ENCODE data around the gene ARHGAP9. TPM values are rescaled to one million over a fixed set of nuclear protein-coding genes. Genes with fewer than 3 reads are reported as not detected.
"Not testable (repeated sequence)": the region's sequence is repeated elsewhere in the genome, so short reads cannot be mapped to it uniquely, and the experiment has no call there.

Gene ARHGAP9
- total RNA-seq, 4 donors from 2014 or later, result 11.7 to 87.2 (median 27.3) TPM; not detected in 1

DNA sequence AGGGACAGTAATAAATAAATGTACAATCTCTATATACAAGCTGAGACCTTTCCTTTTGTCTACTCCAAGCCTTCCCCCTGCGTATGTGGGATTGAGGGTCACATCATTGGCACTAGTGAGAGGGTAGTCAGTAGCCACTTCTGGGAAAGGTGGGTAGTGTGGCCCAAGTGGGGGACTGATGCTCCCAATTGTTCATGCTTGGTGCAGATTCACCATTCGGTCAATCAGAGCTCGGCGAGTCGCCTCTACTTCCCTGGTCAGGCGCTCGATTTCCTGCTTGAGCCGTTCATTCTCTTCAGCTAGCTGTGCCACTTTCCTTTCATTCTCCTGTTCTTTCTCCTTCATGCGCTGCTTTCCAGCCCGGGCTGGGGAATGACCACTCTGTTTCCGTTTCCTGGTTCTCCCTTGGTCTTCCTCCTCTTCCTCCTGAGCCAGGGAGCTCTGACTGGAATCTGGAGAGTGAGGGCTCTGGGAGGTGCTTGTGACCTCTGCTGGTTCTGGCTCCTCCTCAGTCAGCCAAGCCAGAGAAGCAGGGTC is 37.0 kb upstream of the ARHGAP9 start:
- intact Hi-C loops (cut with DNase I; ENCODE audit: low total_unique reads) (no loop called here), in situ Hi-C loops (cut with MboI; ENCODE audit: low pct_ligation_motif_present in 1 of 4, low pct_unique_long_range_greater_than_20kb in 1 of 4, low sequenced_read_pairs in 3 of 4) (no loop called here)
- DNase-seq, result no peak
- Histone ChIP-seq H3K36me3 (peaks cover 0 to 42% (median 18%) of the 10 kb centered on the region in 4 donors), H3K27ac (peak overlapping the region in 3 of 4 donors; percentile 97 to 100 (median 98)), H3K9me3 (no peaks in the 10 kb centered on the region), H3K4me3 (no peak overlapping the region), H3K4me1 (peaks cover 26 to 37% (median 32%) of the 10 kb centered on the region in 4 donors), H3K27me3 (no peaks in the 10 kb centered on the region)
- TF ChIP-seq POLR2A (IDR thresholded peaks at IDR 0.05), result no peak
- TF ChIP-seq EP300 (IDR thresholded peaks at IDR 0.05; ENCODE audit: low read depth), result no peak
- TF ChIP-seq POLR2AphosphoS5 (IDR thresholded peaks at IDR 0.05), result no peak
- TF ChIP-seq, protein P1, sequence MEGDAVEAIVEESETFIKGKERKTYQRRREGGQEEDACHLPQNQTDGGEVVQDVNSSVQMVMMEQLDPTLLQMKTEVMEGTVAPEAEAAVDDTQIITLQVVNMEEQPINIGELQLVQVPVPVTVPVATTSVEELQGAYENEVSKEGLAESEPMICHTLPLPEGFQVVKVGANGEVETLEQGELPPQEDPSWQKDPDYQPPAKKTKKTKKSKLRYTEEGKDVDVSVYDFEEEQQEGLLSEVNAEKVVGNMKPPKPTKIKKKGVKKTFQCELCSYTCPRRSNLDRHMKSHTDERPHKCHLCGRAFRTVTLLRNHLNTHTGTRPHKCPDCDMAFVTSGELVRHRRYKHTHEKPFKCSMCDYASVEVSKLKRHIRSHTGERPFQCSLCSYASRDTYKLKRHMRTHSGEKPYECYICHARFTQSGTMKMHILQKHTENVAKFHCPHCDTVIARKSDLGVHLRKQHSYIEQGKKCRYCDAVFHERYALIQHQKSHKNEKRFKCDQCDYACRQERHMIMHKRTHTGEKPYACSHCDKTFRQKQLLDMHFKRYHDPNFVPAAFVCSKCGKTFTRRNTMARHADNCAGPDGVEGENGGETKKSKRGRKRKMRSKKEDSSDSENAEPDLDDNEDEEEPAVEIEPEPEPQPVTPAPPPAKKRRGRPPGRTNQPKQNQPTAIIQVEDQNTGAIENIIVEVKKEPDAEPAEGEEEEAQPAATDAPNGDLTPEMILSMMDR (IDR thresholded peaks at IDR 0.05), result no peak
- WGBS, 2 donors (ENCODE audit: low coverage in 1 of 2), result 87% methylated on average over 9 to 11 of the region's 11 CpGs

DNA sequence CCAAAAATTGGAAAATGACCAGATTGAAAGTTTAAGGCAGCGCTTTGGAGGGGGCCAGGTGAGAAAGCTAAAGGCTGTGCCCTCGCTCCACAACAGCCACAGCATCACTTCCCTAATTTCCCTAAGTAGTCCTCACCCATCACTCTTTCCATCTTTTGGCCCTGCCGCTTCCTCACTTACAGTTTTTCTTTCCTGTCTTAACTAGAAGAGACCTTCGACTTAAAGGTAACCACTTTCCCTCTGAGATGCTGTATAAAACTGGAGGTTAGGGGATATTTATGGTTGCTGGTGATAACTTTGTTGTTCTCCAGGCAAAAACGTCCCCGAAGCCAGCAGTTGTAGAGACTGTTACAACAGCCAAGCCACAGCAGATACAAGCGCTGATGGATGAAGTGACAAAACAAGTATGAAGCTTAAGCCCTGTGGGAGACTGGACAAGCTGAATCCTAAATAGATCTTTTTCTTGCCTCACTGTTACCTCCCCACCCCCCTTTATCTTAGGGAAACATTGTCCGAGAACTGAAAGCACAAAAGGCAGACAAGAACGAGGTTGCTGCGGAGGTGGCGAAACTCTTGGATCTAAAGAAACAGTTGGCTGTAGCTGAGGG is 36.4 kb upstream of the ARHGAP9 start:
- no peak for TF ChIP-seq POLR2AphosphoS5 (IDR thresholded peaks at IDR 0.05)
- no peak for TF ChIP-seq EP300 (IDR thresholded peaks at IDR 0.05; ENCODE audit: low read depth)
- TF ChIP-seq POLR2A (IDR thresholded peaks at IDR 0.05), result no peak
- TF ChIP-seq, protein P1 (IDR thresholded peaks at IDR 0.05), result no peak
- H3K27me3 ChIP-seq, result no peaks in the 10 kb centered on the region
- no peaks in the 10 kb centered on the region for H3K9me3 ChIP-seq
- in situ Hi-C loops (cut with MboI; ENCODE audit: low pct_ligation_motif_present in 1 of 4, low pct_unique_long_range_greater_than_20kb in 1 of 4, low sequenced_read_pairs in 3 of 4) (no loop called here), intact Hi-C loops (cut with DNase I; ENCODE audit: low total_unique reads) (no loop called here)
- no peak overlapping the region for H3K4me3 ChIP-seq
- peaks cover 0 to 45% (median 21%) of the 10 kb centered on the region in 4 donors for H3K36me3 ChIP-seq
- DNase-seq, result no peak
- WGBS, 2 donors (ENCODE audit: low coverage in 1 of 2), result 84 to 88% methylated on average over 7 to 11 of the region's 11 CpGs
- peaks cover 20 to 31% (median 26%) of the 10 kb centered on the region in 4 donors for H3K4me1 ChIP-seq
- H3K27ac ChIP-seq, result no peak overlapping the region

DNA sequence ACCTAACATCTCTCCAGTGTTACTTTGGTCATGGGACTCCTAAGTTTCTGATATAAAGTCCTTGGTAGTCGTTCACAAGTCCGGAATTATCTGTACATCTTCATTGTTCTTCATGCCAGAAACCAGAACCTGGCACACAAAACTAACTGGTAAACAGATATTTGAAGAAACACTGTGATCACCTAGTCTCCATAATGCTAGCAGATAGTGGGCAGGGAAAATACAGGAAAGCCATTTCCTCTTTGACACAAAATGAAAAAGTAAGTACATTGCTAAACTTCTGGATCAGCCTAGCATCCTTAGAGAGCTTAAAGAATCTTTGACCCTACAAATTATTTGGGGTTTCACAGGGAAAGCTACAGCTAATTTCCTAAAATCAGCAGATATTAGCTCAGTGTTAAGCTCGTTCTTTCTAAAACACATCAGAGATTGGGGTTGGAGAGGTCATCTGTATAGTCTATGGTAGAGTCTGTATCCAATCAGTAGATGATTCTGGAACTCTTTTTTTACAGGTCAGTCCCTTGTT is 35.8 kb upstream of the ARHGAP9 start:
- no peak for DNase-seq
- intact Hi-C loops (cut with DNase I; ENCODE audit: low total_unique reads), result no loop called here
- Histone ChIP-seq H3K4me1 (peaks cover 16 to 27% (median 23%) of the 10 kb centered on the region in 4 donors), H3K27me3 (no peaks in the 10 kb centered on the region), H3K27ac (no peak overlapping the region), H3K9me3 (no peaks in the 10 kb centered on the region), H3K36me3 (peaks cover 0 to 45% (median 21%) of the 10 kb centered on the region in 4 donors), H3K4me3 (no peak overlapping the region)
- TF ChIP-seq POLR2AphosphoS5 (IDR thresholded peaks at IDR 0.05) (no peak), EP300 (IDR thresholded peaks at IDR 0.05; ENCODE audit: low read depth) (no peak), POLR2A (IDR thresholded peaks at IDR 0.05) (no peak)
- TF ChIP-seq, protein P1 (IDR thresholded peaks at IDR 0.05), result no peak
- in situ Hi-C loops (cut with MboI; ENCODE audit: low pct_ligation_motif_present in 1 of 4, low pct_unique_long_range_greater_than_20kb in 1 of 4, low sequenced_read_pairs in 3 of 4), result no loop called here
- WGBS, 2 donors (ENCODE audit: low coverage in 1 of 2), result 77 to 79% methylated on average over 2 to 3 of the region's 3 CpGs

DNA sequence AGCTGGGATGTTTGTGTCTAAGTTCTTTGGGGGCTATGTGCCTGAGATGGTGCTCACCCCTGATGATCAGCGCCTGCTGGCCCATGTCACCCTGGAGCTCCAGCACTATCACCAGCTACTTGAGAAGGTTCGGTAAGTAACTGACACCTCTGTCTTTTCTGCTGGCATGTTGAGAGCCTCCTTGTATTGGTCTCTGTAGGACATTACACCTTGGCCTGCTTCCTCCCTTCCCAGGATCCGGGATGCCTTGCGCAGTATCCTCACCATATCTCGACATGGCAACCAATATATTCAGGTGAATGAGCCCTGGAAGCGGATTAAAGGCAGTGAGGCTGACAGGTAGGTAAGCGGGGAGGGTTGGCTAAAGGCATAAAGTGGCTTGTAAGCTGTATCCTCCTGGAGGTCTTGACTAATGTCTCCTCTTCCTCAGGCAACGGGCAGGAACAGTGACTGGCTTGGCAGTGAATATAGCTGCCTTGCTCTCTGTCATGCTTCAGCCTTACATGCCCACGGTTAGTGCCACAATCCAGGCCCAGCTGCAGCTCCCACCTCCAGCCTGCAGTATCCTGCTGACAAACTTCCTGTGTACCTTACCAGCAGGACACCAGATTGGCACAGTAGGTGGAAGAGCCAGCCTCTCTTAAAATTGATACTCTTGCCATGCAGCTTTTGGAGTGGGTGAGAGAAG is 35.2 kb upstream of the ARHGAP9 start:
- intact Hi-C loops (cut with DNase I; ENCODE audit: low total_unique reads) (no loop called here), in situ Hi-C loops (cut with MboI; ENCODE audit: low pct_ligation_motif_present in 1 of 4, low pct_unique_long_range_greater_than_20kb in 1 of 4, low sequenced_read_pairs in 3 of 4) (no loop called here)
- Histone ChIP-seq H3K27me3 (no peaks in the 10 kb centered on the region), H3K27ac (no peak overlapping the region), H3K36me3 (peaks cover 0 to 45% (median 21%) of the 10 kb centered on the region in 4 donors), H3K4me3 (no peak overlapping the region), H3K4me1 (peaks cover 16 to 27% (median 23%) of the 10 kb centered on the region in 4 donors), H3K9me3 (no peaks in the 10 kb centered on the region)
- DNase-seq, result no peak
- TF ChIP-seq, protein P1 (IDR thresholded peaks at IDR 0.05), result no peak
- TF ChIP-seq POLR2A (IDR thresholded peaks at IDR 0.05) (no peak), POLR2AphosphoS5 (IDR thresholded peaks at IDR 0.05) (no peak), EP300 (IDR thresholded peaks at IDR 0.05; ENCODE audit: low read depth) (no peak)
- WGBS, 2 donors (ENCODE audit: low coverage in 1 of 2), result 85 to 95% methylated on average over 3 to 9 of the region's 9 CpGs

DNA sequence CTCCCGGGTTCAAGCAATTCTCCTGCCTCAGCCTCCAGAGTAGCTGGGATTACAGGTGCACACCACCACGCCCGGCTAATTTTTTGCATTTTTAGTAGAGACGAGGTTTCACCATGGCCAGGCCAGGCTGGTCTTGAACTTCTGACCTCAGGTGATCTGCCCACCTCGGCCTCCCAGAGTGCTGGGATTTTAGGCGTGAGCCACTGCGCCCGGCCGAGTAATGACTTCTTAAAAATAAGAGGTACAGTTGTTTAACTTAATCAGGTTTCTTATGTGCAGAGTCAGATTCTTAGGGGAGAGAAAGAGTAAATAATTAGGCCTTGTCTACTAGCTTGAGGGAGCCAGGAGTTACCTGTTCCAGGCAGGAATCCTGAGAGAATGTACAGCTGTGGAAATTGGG is 34.6 kb upstream of the ARHGAP9 start:
- 89 to 92% methylated on average over 3 to 9 of the region's 9 CpGs for WGBS, 2 donors (ENCODE audit: low coverage in 1 of 2)
- H3K4me3 ChIP-seq; H3K9me3 ChIP-seq; H3K27ac ChIP-seq; H3K27me3 ChIP-seq; in situ Hi-C loops (cut with MboI; ENCODE audit: low pct_ligation_motif_present in 1 of 4, low pct_unique_long_range_greater_than_20kb in 1 of 4, low sequenced_read_pairs in 3 of 4); DNase-seq; intact Hi-C loops (cut with DNase I; ENCODE audit: low total_unique reads): not testable (repeated sequence)
- H3K4me1 ChIP-seq, result peaks cover 11 to 24% (median 22%) of the 10 kb centered on the region in 4 donors
- peaks cover 0 to 47% (median 22%) of the 10 kb centered on the region in 4 donors for H3K36me3 ChIP-seq

DNA sequence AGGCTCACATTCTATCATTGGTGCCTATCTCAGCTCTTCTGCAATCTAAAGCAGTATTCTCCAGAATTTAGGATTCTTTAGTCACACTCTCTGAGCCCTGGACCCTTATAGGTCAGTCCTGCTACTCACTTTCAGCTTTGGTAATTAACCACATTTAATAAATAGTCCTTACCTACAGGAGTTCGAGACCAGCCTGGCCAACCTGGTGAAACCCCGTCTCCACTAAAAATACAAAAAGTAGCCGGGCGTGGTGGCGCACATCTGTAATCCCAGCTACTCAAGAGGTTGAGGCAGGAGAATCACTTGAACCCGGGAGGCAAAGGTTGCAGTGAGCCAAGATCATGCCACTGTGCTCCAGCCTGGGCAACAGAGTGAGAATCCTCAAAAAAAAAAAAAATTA is 34.0 kb upstream of the ARHGAP9 start:
- Histone ChIP-seq H3K36me3 (peaks cover 0 to 52% (median 22%) of the 10 kb centered on the region in 4 donors), H3K4me1 (peaks cover 6 to 18% (median 16%) of the 10 kb centered on the region in 4 donors)
- WGBS, 2 donors (ENCODE audit: low coverage in 1 of 2), result 92 to 98% methylated on average over 6 of the region's 6 CpGs
- in situ Hi-C loops (cut with MboI; ENCODE audit: low pct_ligation_motif_present in 1 of 4, low pct_unique_long_range_greater_than_20kb in 1 of 4, low sequenced_read_pairs in 3 of 4); DNase-seq; H3K27me3 ChIP-seq; H3K27ac ChIP-seq; H3K4me3 ChIP-seq; H3K9me3 ChIP-seq; intact Hi-C loops (cut with DNase I; ENCODE audit: low total_unique reads): not testable (repeated sequence)
